Osteocyte (in vitro differentiated cells): ENCODE measurements around the gene HBA2. TPM values are rescaled to one million over a fixed set of nuclear protein-coding genes. Genes with fewer than 3 reads are reported as not detected.
"Not testable (repeated sequence)": the region's sequence is repeated elsewhere in the genome, so short reads cannot be mapped to it uniquely, and the experiment has no call there.

Experiments used
- DNase-seq: peaks from one replicate; pipeline ENCODE4 v3.0.0; 2021; ENCODE audit warnings: mixed read lengths; ENCODE audit not compliant: unreplicated experiment; ENCODE audit errors: extremely low spot score
- H3K27ac Mint-ChIP-seq: one replicate; pipeline ENCODE4 v1.8.0; 2021; ENCODE audit warnings: mild to moderate bottlenecking, mixed read lengths; ENCODE audit not compliant: unreplicated experiment
- H3K27me3 Mint-ChIP-seq: one replicate; pipeline ENCODE4 v1.8.0; 2021; ENCODE audit warnings: mixed read lengths; ENCODE audit not compliant: unreplicated experiment
- H3K36me3 Mint-ChIP-seq: one replicate; pipeline ENCODE4 v1.8.0; 2021; ENCODE audit warnings: mixed read lengths; ENCODE audit not compliant: unreplicated experiment
- H3K4me1 Mint-ChIP-seq: one replicate; pipeline ENCODE4 v1.8.0; 2021; ENCODE audit warnings: mixed read lengths; ENCODE audit not compliant: unreplicated experiment
- H3K4me3 Mint-ChIP-seq: one replicate; pipeline ENCODE4 v1.8.0; 2021; ENCODE audit warnings: mild to moderate bottlenecking, moderate library complexity, mixed read lengths; ENCODE audit not compliant: unreplicated experiment
- H3K9me3 Mint-ChIP-seq: one replicate; pipeline ENCODE4 v1.8.0; 2021; ENCODE audit warnings: mixed read lengths; ENCODE audit not compliant: unreplicated experiment
- long read RNA-seq: library from polyadenylated mRNA; unstranded; transcript quantifications from one replicate; pipeline ENCODE4 v2.0.0, GENCODE V29; 2021
- total RNA-seq: library from RNA; stranded (reverse); gene quantifications from 2 replicates; pipeline ENCODE4 v1.2.1, GENCODE V29; 2021
- TF ChIP-seq, protein P1 (sequence below): fragments of 200-600 bp; sonication (generic); IDR thresholded peaks from 2 replicates; pipeline ENCODE4 v1.5.0; 2021; ENCODE audit warnings: antibody characterized with exemption, mild to moderate bottlenecking, moderate library complexity

The HBA2 gene
- total RNA-seq, result not detected in 2 replicates
- long read RNA-seq, result 0 reads

- not testable (repeated sequence) for DNase-seq, H3K4me3 Mint-ChIP-seq, H3K36me3 Mint-ChIP-seq, H3K27ac Mint-ChIP-seq, H3K9me3 Mint-ChIP-seq
- Mint-ChIP-seq H3K27me3 (peaks cover 49% of the 10 kb centered on the region), H3K4me1 (peaks cover 15% of the 10 kb centered on the region)
These were observed at the start of gene HBA2 for GRCh38 chr16:172374-172941. TSS of gene HBA2 (plus strand) at chr16:172876. CDS start at chr16:172913, 37 bp downstream.

GRCh38 chr16:123558-124350 lies 48.9 kb upstream of the HBA2 start:
- H3K27me3 Mint-ChIP-seq, H3K27ac Mint-ChIP-seq, H3K36me3 Mint-ChIP-seq, DNase-seq, H3K9me3 Mint-ChIP-seq, H3K4me3 Mint-ChIP-seq, H3K4me1 Mint-ChIP-seq: not testable (repeated sequence)

DNA sequence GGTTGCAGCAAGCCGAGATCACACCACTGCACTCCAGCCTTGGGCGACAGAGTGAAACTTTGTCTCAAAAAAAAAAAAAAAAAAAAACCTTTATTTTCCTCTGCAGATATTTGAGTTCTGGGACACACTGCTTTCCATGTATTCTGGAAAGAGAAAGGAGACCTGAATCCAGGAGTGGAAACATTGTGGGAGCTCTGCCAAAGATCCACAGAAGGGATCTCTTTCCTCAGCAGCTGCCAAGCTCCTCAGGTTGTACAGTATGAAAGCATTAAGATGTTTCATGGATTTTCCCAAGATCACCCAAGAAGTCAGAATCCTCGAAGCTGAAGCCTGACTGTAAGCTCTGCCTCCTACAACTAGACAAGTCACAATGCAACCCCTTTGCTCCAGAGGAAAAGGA lies 47.7 kb upstream of the HBA2 start:
- H3K36me3 Mint-ChIP-seq, result peaks cover 10% of the 10 kb centered on the region
- H3K4me3 Mint-ChIP-seq, result no peak overlapping the region
- TF ChIP-seq, protein P1, sequence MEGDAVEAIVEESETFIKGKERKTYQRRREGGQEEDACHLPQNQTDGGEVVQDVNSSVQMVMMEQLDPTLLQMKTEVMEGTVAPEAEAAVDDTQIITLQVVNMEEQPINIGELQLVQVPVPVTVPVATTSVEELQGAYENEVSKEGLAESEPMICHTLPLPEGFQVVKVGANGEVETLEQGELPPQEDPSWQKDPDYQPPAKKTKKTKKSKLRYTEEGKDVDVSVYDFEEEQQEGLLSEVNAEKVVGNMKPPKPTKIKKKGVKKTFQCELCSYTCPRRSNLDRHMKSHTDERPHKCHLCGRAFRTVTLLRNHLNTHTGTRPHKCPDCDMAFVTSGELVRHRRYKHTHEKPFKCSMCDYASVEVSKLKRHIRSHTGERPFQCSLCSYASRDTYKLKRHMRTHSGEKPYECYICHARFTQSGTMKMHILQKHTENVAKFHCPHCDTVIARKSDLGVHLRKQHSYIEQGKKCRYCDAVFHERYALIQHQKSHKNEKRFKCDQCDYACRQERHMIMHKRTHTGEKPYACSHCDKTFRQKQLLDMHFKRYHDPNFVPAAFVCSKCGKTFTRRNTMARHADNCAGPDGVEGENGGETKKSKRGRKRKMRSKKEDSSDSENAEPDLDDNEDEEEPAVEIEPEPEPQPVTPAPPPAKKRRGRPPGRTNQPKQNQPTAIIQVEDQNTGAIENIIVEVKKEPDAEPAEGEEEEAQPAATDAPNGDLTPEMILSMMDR, result no peak
- no peak for DNase-seq
- no peaks in the 10 kb centered on the region for H3K9me3 Mint-ChIP-seq
- no peak overlapping the region for H3K27ac Mint-ChIP-seq
- no peaks in the 10 kb centered on the region for H3K4me1 Mint-ChIP-seq
- no peaks in the 10 kb centered on the region for H3K27me3 Mint-ChIP-seq

- H3K27me3 Mint-ChIP-seq, result no peaks in the 10 kb centered on the region
- peaks cover 4% of the 10 kb centered on the region for H3K36me3 Mint-ChIP-seq
- TF ChIP-seq, protein P1, result no peak
- no peak overlapping the region for H3K27ac Mint-ChIP-seq
- no peak overlapping the region for H3K4me3 Mint-ChIP-seq
- no peaks in the 10 kb centered on the region for H3K9me3 Mint-ChIP-seq
- DNase-seq, result no peak
- H3K4me1 Mint-ChIP-seq, result peaks cover 3% of the 10 kb centered on the region
These were observed 43.6 kb upstream of the HBA2 start for GRCh38 chr16:129075-129474.

DNA sequence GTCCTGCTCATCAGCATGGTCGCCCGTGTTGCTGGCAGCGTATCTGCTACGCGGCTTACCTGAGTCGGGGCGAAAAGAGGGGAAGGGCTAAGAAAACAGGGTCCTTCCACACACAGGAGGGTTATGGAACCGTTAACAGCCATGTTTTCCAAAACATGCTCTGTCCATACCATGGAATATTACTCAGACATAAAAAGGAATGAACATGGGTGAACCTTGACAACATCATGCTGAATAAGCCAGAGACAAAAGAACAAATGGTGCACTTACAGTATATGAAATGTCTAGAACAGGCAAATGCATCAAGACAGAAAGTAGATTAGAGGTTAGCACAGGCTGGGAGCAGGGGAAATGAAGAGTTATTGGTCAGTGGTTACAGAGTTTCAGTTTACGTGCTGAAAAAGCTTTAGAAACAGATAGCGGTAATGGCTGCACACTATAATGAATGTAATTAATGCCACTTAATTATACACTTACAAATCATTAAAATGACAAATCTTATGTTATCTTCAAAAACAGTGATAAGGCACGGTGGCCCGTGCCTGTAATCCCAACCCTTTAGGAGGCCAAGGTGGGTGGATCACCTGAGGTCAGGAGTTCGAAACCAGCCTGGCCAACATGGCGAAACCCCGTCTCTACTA lies 42.0 kb upstream of the HBA2 start:
- H3K27ac Mint-ChIP-seq, result no peak overlapping the region
- TF ChIP-seq, protein P1, result no peak
- H3K4me1 Mint-ChIP-seq, result peaks cover 11% of the 10 kb centered on the region
- no peaks in the 10 kb centered on the region for H3K9me3 Mint-ChIP-seq
- peaks cover 2% of the 10 kb centered on the region for H3K36me3 Mint-ChIP-seq
- H3K27me3 Mint-ChIP-seq, result no peaks in the 10 kb centered on the region
- DNase-seq, result no peak
- no peak overlapping the region for H3K4me3 Mint-ChIP-seq

DNA sequence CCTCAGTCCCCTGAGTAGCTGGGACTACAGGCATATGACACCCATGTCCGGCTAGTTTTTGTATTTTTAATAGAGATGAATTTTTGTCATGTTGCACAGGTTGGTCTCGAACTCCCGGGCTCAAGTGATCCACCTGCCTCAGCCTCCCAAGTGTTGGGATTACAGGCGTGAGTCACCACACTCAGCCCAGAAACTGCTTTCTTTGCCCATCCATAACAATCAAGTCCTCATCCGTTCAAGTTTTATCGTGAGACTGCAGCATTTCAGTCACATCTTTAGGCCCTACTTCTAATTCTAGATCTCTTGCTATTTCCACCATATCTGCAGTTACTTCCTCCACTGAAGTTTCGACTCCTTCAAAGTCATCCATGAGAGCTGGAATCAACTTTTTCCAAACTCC lies 40.6 kb upstream of the HBA2 start:
- Mint-ChIP-seq H3K27me3 (no peaks in the 10 kb centered on the region), H3K4me3 (no peak overlapping the region), H3K36me3 (peaks cover 4% of the 10 kb centered on the region), H3K4me1 (peaks cover 20% of the 10 kb centered on the region), H3K27ac (no peak overlapping the region), H3K9me3 (no peaks in the 10 kb centered on the region)
- DNase-seq, result no peak
- TF ChIP-seq, protein P1, result no peak
